HCT116 (cell line): ENCODE measurements around the gene USP47.

Source experiments
- CEBPB ChIP-seq: IDR thresholded peaks from 2 replicates; pipeline ENCODE4 v1.6.1; 2012; ENCODE audit warnings: low read depth
- CTCF ChIP-seq, 3 experiments: fragments of 200-600 bp in 1 of 3; sonication (generic) in 1 of 3; IDR thresholded peaks in 2 of 3; conservative IDR thresholded peaks in 1 of 3; 2 replicates each; pipeline ENCODE4 v1.5.1; 2012 to 2017; ENCODE audit warnings: low read depth in 2 of 3, low read length in 2 of 3, antibody characterized with exemption in 1 of 3, borderline replicate concordance in 1 of 3, control low read depth in 1 of 3, mild to moderate bottlenecking in 1 of 3, mixed read lengths in 1 of 3, mixed run types in 1 of 3, moderate library complexity in 1 of 3; ENCODE audit not compliant: insufficient read depth in 1 of 3
- EZH2phosphoT487 ChIP-seq: fragments of 200-600 bp; IDR thresholded peaks from 2 replicates; pipeline ENCODE4 v1.6.1; 2018; ENCODE audit warnings: antibody characterized with exemption, borderline replicate concordance
- POLR2A ChIP-seq: IDR thresholded peaks from 2 replicates; pipeline ENCODE4 v1.7.0; 2011; ENCODE audit warnings: borderline replicate concordance; ENCODE audit not compliant: insufficient read depth, insufficient read length; ENCODE audit errors: extremely low read depth
- SIN3A ChIP-seq: IDR thresholded peaks from 2 replicates; pipeline ENCODE4 v1.6.1; 2012; ENCODE audit warnings: low read depth
- SRF ChIP-seq: IDR thresholded peaks from 2 replicates; pipeline ENCODE4 v1.6.1; 2012; ENCODE audit warnings: low read depth
- YY1 ChIP-seq: IDR thresholded peaks from 2 replicates; pipeline ENCODE4 v1.6.1; 2011; ENCODE audit warnings: low read length, low read depth, moderate library complexity, mild to moderate bottlenecking; ENCODE audit not compliant: insufficient replicate concordance; ENCODE audit errors: extremely low read depth
- ZFX ChIP-seq: fragments of 450-650 bp; IDR thresholded peaks from 2 replicates; pipeline ENCODE4 v1.6.1; 2017
- TF ChIP-seq, protein P1 (sequence below): IDR thresholded peaks from 2 replicates; pipeline ENCODE4 v1.6.1; 2012

GRCh38 chr11:11973866-11974265, 132.1 kb downstream of the USP47 start:
- no peak for TF ChIP-seq CTCF (IDR thresholded peaks at IDR 0.05 in 2 of 3, conservative IDR thresholded peaks at IDR 0.05 in 1 of 3; ENCODE audit: borderline replicate concordance in 1 of 3, insufficient read depth in 1 of 3, low read depth in 2 of 3, low read length in 2 of 3)
- TF ChIP-seq SRF: no peak
- no peak for TF ChIP-seq YY1
- no peak for TF ChIP-seq POLR2A
- no peak for TF ChIP-seq EZH2phosphoT487
- TF ChIP-seq, protein P1, sequence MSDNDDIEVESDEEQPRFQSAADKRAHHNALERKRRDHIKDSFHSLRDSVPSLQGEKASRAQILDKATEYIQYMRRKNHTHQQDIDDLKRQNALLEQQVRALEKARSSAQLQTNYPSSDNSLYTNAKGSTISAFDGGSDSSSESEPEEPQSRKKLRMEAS: no peak
- TF ChIP-seq CEBPB: no peak
- TF ChIP-seq SIN3A: no peak
- TF ChIP-seq ZFX: no peak
